ENCODE measurements around the gene TSEN15. TPM values are rescaled to one million over a fixed set of nuclear protein-coding genes. Genes with fewer than 3 reads are reported as not detected.

The TSEN15 gene
- total RNA-seq, 3 donors from 2014 or later (not counting 1 experiment from before 2014, with no cell fraction given): 29.5 to 52.9 (median 34.3) TPM

DNA sequence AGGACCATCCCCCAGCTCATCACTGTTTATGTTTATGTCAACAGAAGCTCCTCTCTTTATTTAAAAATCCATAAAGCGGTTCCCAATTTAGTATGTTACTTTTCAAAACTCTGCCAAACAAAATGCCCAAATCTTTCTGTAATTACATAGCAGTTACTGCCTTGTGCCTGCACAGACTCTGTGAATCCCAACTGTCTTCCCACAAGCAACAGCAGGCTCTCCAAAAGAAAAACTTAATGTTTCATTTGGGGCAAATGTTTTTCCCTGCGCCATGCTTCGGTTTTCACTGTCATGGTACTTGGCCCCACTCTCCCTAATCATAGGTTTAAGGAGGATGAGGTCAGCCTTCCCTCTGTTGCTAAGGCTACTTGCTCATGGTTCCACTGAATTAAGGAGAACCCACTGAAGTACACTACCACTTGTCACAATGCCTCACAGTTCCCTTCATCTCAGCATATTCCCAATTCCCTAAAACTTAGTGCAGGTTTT lies 18.6 kb upstream of the TSEN15 start:
- DNase-seq (no peak), ATAC-seq (no peak)
- TF ChIP-seq, protein P1, sequence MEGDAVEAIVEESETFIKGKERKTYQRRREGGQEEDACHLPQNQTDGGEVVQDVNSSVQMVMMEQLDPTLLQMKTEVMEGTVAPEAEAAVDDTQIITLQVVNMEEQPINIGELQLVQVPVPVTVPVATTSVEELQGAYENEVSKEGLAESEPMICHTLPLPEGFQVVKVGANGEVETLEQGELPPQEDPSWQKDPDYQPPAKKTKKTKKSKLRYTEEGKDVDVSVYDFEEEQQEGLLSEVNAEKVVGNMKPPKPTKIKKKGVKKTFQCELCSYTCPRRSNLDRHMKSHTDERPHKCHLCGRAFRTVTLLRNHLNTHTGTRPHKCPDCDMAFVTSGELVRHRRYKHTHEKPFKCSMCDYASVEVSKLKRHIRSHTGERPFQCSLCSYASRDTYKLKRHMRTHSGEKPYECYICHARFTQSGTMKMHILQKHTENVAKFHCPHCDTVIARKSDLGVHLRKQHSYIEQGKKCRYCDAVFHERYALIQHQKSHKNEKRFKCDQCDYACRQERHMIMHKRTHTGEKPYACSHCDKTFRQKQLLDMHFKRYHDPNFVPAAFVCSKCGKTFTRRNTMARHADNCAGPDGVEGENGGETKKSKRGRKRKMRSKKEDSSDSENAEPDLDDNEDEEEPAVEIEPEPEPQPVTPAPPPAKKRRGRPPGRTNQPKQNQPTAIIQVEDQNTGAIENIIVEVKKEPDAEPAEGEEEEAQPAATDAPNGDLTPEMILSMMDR (IDR thresholded peaks at IDR 0.05): no peak
- Histone ChIP-seq H3K9me3 (ENCODE audit: control insufficient read depth, insufficient read depth, low read length) (no peaks in the 10 kb centered on the region), H3K36me3 (ENCODE audit: control insufficient read depth, insufficient read depth, low read length) (no peaks in the 10 kb centered on the region), H3K4me1 (ENCODE audit: control insufficient read depth, insufficient read depth, low read length) (peaks cover 18% of the 10 kb centered on the region), H3K27ac (ENCODE audit: low read length) (no peak overlapping the region), H3K27me3 (ENCODE audit: control insufficient read depth, insufficient read depth, low read length) (peaks cover 7% of the 10 kb centered on the region), H3K4me3 (ENCODE audit: low read length) (no peak overlapping the region)
- Mint-ChIP-seq H3K4me1 (peaks cover 20 to 41% of the 10 kb centered on the region in 2 donors), H3K9me3 (no peaks in the 10 kb centered on the region), H3K4me3 (no peak overlapping the region), H3K27ac (no peak overlapping the region), H3K36me3 (no peaks in the 10 kb centered on the region), H3K27me3 (ENCODE audit: low read depth in 2 of 2) (peaks cover 0 to 24% of the 10 kb centered on the region in 2 donors)
- intact Hi-C loops (cut with micrococcal nuclease): no loop called here
- WGBS (ENCODE audit: insufficient coverage): 93% methylated on average over 3 of the region's 3 CpGs

DNA sequence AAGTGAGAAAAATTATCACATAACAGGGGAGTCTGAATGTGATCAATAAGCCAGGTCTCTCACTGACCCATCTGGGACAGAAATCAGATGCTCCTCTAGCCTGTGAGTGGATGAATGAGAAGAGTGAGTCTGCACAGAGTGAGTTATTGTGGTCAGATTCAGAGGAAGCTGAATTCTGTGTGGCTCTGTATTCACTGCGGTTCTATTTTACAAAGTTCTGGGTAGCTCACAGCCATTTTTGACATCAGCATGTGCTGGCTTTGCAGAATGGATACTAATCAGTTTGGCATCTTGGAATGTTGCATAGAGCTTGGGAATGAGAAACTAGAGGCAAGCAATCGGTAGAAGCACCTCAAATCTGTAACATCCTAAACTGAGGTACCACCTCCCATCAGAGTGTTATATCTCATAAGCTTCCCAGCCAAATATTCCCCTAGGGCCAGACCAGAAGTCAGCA lies 17.8 kb upstream of the TSEN15 start:
- peaks cover 22 to 38% of the 10 kb centered on the region in 2 donors for H3K4me1 Mint-ChIP-seq
- H3K36me3 ChIP-seq (ENCODE audit: control insufficient read depth, insufficient read depth, low read length): no peaks in the 10 kb centered on the region
- H3K9me3 ChIP-seq (ENCODE audit: control insufficient read depth, insufficient read depth, low read length): no peaks in the 10 kb centered on the region
- peaks cover 8% of the 10 kb centered on the region for H3K27me3 ChIP-seq (ENCODE audit: control insufficient read depth, insufficient read depth, low read length)
- intact Hi-C loops (cut with micrococcal nuclease): no loop called here
- ATAC-seq (no peak), DNase-seq (no peak)
- TF ChIP-seq, protein P1 (IDR thresholded peaks at IDR 0.05): no peak
- no peaks in the 10 kb centered on the region for H3K9me3 Mint-ChIP-seq
- H3K27ac Mint-ChIP-seq: no peak overlapping the region
- no peak overlapping the region for H3K4me3 Mint-ChIP-seq
- peaks cover 2 to 27% of the 10 kb centered on the region in 2 donors for H3K27me3 Mint-ChIP-seq (ENCODE audit: low read depth in 2 of 2)
- H3K36me3 Mint-ChIP-seq: no peaks in the 10 kb centered on the region
- 60% methylated on average over 2 of the region's 2 CpGs for WGBS (ENCODE audit: insufficient coverage)
- no peak overlapping the region for H3K4me3 ChIP-seq (ENCODE audit: low read length)
- H3K27ac ChIP-seq (ENCODE audit: low read length): no peak overlapping the region
- peaks cover 18% of the 10 kb centered on the region for H3K4me1 ChIP-seq (ENCODE audit: control insufficient read depth, insufficient read depth, low read length)

DNA sequence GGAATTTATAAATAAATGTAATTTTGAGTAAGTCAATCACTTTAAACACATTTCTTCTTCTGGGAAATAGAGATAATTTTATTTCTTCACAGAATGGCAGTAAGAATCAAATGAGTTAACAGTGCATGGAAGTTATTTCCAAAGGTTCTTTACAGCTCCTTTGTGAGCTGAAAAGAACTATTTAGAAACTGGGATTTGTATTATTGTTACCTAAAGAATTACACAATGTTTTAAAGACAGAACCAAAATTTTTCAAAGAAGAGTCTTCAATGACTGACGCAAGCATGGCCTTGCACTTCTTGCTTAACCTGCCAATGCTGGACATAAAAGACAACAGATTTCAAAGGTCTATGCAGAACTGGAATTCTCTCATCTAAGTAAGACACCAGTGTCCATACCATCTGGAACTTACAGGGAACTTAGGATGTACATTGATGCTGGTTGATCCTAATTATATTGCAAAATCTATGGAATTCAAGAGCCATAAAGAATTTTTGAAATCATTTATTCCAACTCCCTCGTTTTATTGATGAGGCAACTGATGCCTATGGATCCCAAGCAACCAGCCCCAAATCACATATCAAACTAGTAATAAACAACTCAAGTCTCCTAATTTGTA lies 16.7 kb upstream of the TSEN15 start:
- H3K4me3 ChIP-seq (ENCODE audit: low read length): no peak overlapping the region
- H3K36me3 ChIP-seq (ENCODE audit: control insufficient read depth, insufficient read depth, low read length): no peaks in the 10 kb centered on the region
- H3K4me1 ChIP-seq (ENCODE audit: control insufficient read depth, insufficient read depth, low read length): peaks cover 18% of the 10 kb centered on the region
- Mint-ChIP-seq H3K9me3 (no peaks in the 10 kb centered on the region), H3K4me1 (peaks cover 22 to 37% of the 10 kb centered on the region in 2 donors), H3K27me3 (ENCODE audit: low read depth in 2 of 2) (peaks cover 13 to 34% of the 10 kb centered on the region in 2 donors), H3K4me3 (peak overlapping the region; percentile 86), H3K27ac (no peak overlapping the region), H3K36me3 (no peaks in the 10 kb centered on the region)
- 100% methylated on average over 2 of the region's 2 CpGs for WGBS (ENCODE audit: insufficient coverage)
- H3K9me3 ChIP-seq (ENCODE audit: control insufficient read depth, insufficient read depth, low read length): no peaks in the 10 kb centered on the region
- H3K27me3 ChIP-seq (ENCODE audit: control insufficient read depth, insufficient read depth, low read length): peaks cover 9% of the 10 kb centered on the region
- TF ChIP-seq, protein P1 (IDR thresholded peaks at IDR 0.05): no peak
- DNase-seq (no peak), ATAC-seq (no peak)
- intact Hi-C loops (cut with micrococcal nuclease): loop anchor here (5.0 kb wide), 1 partner anchor 78 kb away; no protein-coding TSS in a partner anchor
- no peak overlapping the region for H3K27ac ChIP-seq (ENCODE audit: low read length)
